T-helper 1 cell (primary cell): Measurements from ENCODE around the gene HYDIN.

Experiments
- DNase-seq, 5 donors: peaks; one replicate each; pipeline ENCODE4 v3.0.0-alpha.2; 2012 to 2020
- total RNA-seq, 4 donors: gene quantifications; one replicate each; lab custom pipeline; 2026; lab: John Stamatoyannopoulos, UW

Gene HYDIN
- total RNA-seq = 0 to 0.12 (median 0.04) reads per million in 4 donors

DNA sequence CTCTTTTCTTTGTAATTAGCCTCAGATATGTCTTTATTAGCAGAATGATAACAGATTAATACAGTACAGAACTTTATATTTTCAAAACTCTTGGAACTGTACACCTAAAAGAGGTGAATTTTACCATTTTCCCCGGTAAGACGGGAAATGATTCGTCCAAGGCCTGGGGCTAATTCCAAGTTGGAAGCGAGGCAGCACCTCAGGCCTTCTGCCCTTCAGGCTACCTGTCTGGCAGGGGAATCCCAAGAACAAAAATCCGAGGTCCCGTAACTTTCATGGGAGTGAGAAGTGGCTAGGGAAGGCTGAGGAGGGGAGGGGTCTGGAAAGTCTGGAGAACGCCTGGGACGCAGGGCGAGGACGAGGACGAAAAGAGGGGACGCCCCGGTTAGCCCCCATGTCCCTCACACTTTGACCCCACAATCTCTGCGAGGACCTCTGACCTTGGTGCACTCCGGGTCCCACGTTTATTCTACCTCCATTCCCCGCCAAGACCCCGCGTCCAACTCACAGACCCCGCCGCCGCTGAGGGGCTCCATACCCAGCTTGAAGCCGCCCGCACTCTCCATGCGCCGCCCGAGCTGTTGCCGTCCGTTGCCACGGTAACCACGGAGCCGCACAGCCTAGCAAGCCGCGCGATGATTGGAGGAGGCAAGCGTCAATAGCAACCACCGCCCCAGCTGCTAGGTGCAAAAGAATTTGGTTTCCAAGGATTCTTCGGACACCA, at the start of gene HYDIN:
TSS of gene HYDIN (minus strand) at position 601 of the 724 bp plus-strand sequence. CDS start 43,827 bp downstream, outside the sequence.
- DNase-seq = no peak

- DNase-seq = no peak
These were observed 46.2 kb upstream of the HYDIN start for GRCh38 chr16:71276589-71277334.

GRCh38 chr16:71273384-71273783, 42.9 kb upstream of the HYDIN start:
- no peak for DNase-seq

- no peak for DNase-seq
These were observed 33.8 kb upstream of the HYDIN start for GRCh38 chr16:71264299-71264698.

DNA sequence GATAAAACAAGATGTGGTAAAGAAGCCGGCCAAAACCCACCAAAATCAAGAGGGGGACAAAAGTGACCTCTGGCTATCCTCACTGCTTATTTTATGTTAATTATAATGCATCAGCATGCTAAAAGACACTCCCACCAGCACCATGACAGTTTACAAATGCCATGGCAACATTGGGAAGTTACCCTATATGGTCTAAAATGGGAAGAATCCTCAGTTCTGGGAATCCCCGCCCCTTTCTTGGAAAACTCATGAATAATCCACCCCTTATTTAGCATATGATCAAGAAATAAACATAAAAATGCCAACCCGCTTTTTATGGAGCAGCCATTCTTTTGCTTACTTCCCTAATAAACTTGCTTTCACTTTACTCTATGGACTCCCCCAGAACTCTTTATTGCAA, 33.1 kb upstream of the HYDIN start:
- no peak for DNase-seq

GRCh38 chr16:71262391-71262790, 31.9 kb upstream of the HYDIN start:
- DNase-seq = no peak

GRCh38 chr16:71260995-71261394, 30.5 kb upstream of the HYDIN start:
- DNase-seq = no peak

DNA sequence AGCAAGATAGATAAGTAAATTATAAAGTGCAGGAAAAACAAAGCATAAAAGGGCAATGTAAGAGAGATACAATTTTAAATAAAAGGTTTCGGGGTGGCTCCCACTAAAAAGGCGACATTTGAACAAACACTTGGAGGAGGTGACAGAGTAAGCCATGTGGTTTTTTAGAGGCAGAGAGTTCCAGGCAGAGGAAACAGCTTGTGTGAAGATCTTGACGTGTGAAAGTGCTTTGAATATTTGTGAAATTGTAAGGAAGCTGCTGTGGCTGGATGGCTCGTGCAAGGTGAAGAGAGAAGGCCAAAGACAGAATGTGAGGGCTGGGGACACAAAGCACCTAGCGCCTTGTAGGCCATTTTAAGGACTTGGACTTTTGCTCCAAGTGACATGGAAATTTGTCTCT, 28.6 kb upstream of the HYDIN start:
- no peak for DNase-seq

GRCh38 chr16:71258372-71258771, 27.9 kb upstream of the HYDIN start:
- DNase-seq = no peak

- no peak for DNase-seq
These were observed 27.2 kb upstream of the HYDIN start for GRCh38 chr16:71257768-71258167.

DNA sequence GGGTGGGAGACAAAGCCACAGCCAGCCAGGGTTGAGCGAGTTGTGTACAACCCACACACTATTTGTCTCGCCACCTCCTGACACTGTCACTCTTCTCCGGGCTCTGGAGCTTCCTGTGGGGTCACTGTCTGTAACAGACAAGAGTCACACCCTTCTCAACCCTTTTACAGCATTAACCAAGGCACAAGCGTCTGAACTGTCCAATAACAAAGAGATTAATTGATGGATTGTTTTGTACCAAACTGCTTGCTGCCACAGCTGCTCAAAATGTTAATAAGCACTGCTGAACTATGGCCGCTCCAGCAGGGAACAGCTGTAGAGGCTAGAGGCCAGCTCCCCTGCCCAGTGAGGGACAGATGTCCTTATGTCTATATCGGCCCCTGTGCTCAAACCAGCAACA, 25.2 kb upstream of the HYDIN start:
- no peak for DNase-seq

DNA sequence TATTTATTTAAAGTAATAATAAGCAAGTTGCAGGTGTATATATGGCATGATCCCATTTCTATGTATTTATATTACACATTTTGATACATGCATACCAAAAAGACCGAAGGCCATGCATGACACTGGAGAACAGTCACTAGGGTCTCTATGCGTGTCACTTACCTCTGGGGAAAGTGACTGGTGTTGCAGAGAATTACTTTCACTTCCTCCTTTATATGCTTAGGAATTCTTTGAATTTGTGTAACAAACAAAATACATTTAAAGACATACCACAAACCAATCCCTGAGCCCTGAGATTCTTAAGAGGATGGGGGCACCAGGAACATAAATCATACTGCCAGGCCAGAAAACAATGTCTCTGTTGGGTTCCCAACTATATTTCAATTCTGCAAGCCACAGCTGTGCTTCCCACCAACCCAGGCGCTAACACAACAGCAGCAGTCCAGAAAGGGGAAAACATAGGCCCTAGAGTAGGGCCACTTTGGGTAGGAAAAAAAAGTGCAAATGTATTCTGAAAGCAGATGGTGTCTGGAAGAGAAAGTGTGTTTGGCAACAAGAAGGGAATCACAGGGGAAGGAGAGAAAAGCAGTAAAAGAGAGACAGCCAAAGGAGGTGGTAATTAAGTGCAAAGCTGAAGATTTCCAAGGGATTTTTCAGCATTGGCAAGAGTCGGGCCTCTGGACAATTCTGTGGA, 24.5 kb upstream of the HYDIN start:
- no peak for DNase-seq

GRCh38 chr16:71250461-71251235, 20.1 kb upstream of the HYDIN start:
- DNase-seq = no peak

DNA sequence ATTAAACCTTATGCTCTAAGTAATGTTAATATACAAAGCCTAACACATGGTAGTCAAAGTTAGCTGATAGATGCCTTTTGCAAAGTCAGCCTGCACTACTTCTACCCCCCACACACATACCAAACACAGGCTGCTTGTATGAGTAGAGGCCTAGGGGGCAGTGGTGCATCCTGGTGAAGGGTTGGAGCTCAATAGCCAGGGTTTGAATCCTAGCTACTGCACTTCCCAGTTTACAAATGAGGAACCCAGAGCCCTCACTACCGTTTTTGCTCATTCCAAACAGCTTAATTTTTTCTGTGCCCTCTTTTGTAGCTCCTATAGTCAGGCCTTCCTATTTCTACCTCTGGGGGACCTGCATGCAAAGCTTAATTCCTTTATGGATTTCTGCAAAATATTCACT, 18.9 kb upstream of the HYDIN start:
- no peak for DNase-seq

GRCh38 chr16:71247478-71247877, 17.0 kb upstream of the HYDIN start:
- no peak for DNase-seq

GRCh38 chr16:71246309-71246708, 15.8 kb upstream of the HYDIN start:
- DNase-seq = no peak

- no peak for DNase-seq
These were observed 14.0 kb upstream of the HYDIN start for GRCh38 chr16:71244521-71244920.

- DNase-seq = no peak
These were observed 12.1 kb upstream of the HYDIN start for GRCh38 chr16:71242601-71243000.

- DNase-seq = no peak
These were observed 11.5 kb upstream of the HYDIN start for GRCh38 chr16:71242036-71242435.

DNA sequence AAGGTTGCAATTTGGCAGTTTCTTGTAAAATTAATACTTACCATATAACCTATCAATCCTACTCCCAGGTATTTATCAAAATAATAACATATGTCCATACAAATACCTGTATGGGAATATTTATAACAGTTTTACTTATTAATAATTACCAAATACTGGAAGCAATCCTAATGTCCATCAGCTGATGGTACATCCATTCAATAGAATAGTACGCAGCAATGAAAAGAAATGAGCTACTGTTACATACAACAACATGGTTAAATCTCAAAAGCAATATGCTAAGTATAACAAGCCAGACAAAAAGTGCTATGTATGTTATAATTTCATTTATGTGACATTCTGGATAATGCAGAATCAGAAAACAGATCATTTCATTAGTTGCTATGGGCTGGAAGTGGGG, 1.2 kb downstream of the HYDIN start:
- no peak for DNase-seq

- DNase-seq = no peak
These were observed 4.0 kb downstream of the HYDIN start for GRCh38 chr16:71226229-71227141.

DNA sequence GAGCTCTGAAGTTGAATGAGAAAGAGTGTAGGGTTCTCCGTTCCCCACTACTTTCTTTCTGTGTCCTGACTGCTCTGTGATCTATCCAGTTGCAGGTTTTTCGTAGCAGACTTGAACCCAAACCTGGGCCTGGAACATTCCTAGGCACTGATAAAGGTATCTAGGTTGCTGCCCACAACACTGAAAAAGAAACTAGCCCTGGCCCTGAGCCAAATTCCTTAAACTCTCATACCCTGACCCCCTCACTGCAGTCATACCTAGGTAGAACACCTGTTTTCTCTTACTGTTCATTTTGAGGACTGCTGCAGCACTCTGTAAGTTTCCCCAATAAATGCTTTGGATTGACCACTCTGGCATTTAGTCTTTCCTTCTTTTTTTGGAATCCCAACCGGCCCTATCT, 5.4 kb downstream of the HYDIN start:
- no peak for DNase-seq
